ENCODE results near the gene TMEM204.

The TMEM204 gene

DNA sequence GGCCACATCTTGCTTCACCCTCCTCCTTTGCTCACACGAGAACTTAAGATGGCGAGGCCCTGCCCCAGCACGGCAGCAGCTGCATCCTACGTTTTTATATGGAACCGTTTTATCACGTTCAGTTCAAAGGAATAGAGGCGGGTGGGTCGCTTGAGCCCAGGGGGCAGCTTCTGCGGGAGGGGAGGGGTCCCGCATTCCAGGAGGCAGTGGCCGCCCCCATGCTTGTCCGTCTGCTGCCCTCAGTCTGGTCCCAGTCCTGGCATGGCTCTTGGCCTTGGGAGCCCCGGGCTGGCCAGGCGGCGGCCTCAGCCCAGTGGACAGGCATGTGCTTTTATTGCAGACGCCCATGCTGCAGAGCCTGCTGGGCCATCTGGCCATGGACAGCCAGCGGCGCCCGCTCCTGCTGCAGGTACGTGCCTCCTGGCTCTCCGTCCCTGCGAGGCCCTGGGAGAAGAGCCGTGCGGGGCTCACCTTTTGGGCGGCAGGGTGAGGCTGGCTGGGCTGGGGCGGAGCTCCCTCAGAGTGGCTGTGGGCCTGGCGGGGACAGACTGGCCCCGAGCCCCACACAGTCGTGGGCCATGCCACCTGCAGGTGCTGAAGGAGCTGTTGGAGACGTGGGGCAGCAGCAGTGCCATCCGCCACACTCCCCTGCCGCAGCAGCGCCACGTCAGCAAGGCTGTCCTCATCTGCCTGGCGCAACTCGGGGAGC is 33.6 kb upstream of the TMEM204 start:
- in situ Hi-C loops (cut with MboI; ENCODE audit: low sequenced_read_pairs): no loop called here

GRCh38 chr16:1500465-1501150 is 32.9 kb upstream of the TMEM204 start:
- in situ Hi-C loops (cut with MboI; ENCODE audit: low sequenced_read_pairs): no loop called here

GRCh38 chr16:1501630-1502029 is 31.8 kb upstream of the TMEM204 start:
- in situ Hi-C loops (cut with MboI; ENCODE audit: low sequenced_read_pairs): no loop called here

GRCh38 chr16:1502092-1503004 is 31.1 kb upstream of the TMEM204 start:
- in situ Hi-C loops (cut with MboI; ENCODE audit: low sequenced_read_pairs): no loop called here

GRCh38 chr16:1503110-1503955 is 30.1 kb upstream of the TMEM204 start:
- in situ Hi-C loops (cut with MboI; ENCODE audit: low sequenced_read_pairs): no loop called here

DNA sequence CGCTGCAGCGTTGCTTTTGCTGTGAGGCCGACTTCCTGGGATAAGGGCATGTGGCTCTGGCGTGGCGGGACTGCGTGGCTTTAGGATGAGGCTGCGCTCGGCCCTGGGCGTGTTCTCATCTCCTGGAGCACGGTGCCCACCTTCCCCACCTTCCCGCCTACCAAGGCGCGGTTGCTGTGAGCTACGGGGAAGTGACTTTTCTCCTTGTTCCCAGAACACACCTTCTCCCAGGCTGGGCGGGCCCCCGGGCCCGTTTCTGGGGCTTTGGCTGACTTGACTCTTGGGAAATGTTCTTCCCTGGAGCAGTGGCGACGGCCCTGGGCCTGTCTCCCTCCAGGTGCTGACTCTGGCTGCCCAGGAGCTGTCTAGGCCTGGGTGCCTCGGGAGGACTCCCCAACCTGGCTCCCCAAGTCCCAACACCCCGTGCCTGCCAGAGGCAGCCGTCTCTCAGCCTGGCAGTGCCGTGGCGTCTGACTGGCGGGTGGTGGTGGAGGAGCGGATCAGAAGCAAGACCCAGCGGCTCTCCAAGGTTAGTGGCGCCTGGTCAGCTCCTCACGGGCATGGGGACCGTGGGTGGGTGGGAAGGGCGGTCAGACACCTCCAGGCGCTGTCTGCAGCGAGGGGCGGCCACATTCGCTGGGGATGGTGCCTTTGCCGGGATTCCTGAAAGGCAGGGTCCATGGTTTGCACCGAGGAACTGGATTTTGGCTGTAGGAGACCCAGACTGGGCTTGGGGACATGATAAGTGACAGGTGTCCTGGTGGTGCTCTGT is 28.2 kb upstream of the TMEM204 start:
- in situ Hi-C loops (cut with MboI; ENCODE audit: low sequenced_read_pairs): no loop called here

GRCh38 chr16:1505912-1506311 is 27.6 kb upstream of the TMEM204 start:
- in situ Hi-C loops (cut with MboI; ENCODE audit: low sequenced_read_pairs): no loop called here

DNA sequence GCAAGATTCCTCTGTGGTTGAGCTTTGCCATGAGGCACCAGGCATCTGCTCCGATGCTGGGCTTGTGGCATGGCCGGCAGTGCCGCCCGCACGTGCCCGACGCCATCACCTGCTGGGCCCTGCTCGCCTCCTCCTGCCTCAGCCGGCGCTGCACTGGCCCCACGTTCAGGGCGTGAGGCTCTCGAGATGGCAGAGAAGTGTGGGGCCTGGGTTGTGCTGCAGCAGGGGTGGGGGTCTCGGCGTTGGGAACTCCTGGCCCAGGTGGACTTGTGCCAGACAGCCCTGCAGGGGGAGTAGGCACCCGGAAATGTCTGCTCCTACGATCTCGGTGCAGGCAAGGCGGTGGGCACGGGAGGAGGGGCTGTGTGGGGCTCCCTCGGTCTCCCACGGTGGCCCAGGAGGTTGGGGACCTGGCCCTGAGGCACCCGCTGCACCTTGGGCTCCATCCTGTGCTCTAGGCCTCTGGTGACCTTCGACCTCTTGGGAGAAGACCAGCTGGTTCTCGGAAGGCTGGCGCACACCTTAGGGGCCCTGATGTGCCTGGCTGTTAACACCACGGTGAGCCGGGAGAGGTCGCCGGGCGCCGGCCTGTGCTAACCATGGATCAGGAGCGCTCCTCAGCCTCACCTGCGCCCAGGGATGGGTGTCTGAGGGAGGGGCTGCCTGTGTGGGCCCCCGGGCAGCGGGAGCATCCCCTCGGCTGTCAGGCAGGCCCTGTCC is 26.8 kb upstream of the TMEM204 start:
- in situ Hi-C loops (cut with MboI; ENCODE audit: low sequenced_read_pairs): no loop called here

DNA sequence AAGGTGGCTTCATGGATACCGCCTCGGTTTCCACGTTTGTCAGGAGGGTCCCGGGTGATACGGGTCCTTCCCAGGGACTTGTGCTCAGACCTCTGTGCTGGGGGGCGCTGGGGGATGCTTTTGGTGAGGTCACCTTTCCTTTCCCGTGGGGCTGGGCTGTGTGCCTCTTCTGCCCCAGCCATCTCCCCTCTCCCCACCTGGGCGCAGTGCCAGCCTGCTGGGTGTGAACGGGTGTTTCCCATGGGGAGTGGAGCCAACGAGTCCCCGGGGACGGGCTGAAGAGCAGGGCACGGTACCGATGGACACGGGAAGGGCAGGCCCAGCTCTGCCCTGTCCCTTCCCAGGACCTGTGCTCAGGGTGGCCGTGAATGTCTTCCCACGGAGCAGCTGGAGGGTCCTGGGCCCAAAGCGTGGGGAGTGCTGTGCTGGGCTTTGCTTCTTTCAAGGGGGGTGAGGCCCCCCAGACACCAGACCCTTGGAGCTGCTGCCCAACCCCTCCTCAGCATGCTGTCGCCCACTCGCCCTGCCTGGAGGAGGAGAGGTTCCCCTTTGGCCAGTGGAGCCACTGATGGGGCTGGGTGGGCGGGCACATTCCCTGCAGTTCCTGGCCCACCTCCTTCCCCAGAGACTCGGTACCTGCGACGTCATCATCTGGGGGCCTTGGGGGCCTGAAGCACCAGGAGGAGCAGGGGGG is 24.8 kb upstream of the TMEM204 start:
- in situ Hi-C loops (cut with MboI; ENCODE audit: low sequenced_read_pairs): no loop called here

GRCh38 chr16:1509307-1510221 is 23.9 kb upstream of the TMEM204 start:
- in situ Hi-C loops (cut with MboI; ENCODE audit: low sequenced_read_pairs): no loop called here

DNA sequence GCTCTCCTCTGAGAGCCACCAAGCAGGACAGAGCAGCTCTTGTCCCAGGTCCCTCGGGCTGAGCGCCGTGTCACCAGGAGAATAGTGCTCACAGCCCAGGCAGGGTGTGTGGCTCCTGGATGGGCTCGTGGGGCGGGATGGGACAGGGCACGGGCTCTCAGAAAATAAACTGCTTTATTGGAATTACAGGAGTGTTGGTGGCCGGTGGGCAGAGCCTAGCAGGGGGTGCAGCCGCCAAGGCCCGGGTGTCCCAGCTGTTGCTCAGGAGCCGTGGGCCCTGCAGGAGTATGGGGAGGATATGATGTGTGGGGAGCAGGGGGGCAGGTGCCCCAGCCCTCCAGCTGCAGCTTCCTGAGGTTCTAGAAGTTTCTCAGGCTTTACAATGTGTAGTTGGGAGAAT is 23.2 kb upstream of the TMEM204 start:
- in situ Hi-C loops (cut with MboI; ENCODE audit: low sequenced_read_pairs): no loop called here

GRCh38 chr16:1510941-1511351 is 22.5 kb upstream of the TMEM204 start:
- in situ Hi-C loops (cut with MboI; ENCODE audit: low sequenced_read_pairs): no loop called here

- in situ Hi-C loops (cut with MboI; ENCODE audit: low sequenced_read_pairs): no loop called here
Measured at GRCh38 chr16:1511662-1512569, 21.6 kb upstream of the TMEM204 start.

- in situ Hi-C loops (cut with MboI; ENCODE audit: low sequenced_read_pairs): no loop called here
Measured at GRCh38 chr16:1512774-1513173, 20.7 kb upstream of the TMEM204 start.

DNA sequence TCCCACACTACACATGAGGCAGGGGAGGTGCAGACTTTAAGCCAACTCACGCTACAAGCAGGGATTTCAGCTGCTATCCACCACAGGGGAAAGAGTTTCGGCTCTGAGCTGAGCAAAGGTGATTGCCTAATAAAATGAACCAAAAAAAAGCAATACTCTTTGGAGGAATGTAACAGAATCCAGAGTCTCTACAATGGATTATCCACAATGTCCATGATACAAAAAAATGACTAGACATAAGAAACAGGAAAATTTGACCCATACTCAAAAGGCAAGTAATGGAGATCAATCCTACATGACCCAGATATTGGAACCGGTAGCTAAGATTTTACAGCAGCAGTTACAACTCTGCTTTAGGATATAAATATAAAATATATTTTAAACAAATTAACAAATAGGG is 19.0 kb upstream of the TMEM204 start:
- in situ Hi-C loops (cut with MboI; ENCODE audit: low sequenced_read_pairs): no loop called here

DNA sequence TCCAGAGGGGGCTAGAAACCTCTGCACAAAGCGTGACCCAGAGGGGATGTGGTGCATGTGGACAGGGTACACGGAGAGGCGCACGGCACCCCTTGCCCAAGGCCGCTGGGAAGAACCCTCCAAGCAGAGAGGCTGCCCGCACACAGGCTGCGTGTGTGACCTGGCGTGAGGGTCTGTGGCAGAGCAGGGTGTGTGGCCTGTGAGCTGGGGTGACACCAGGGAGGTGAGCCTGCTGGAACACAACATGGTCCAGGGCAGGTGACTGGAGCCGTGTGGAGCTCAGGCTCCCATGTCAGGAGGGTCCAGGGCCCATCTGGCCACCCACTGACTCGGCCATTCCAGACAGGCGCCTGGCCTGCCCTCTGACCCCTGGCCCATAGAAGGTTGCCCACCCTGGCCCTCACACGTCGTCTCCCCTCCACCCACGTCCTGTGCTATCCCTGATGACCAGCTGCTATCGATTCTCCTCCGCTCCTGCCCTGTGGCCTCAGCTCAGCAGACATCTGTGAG is 14.8 kb upstream of the TMEM204 start:
- in situ Hi-C loops (cut with MboI; ENCODE audit: low sequenced_read_pairs): no loop called here
